Activated CD8-positive, alpha-beta T cell treated with anti-CD3 and anti-CD28 coated beads, Interleukin-2, amount 10 ng/mL, durations not matched to agents 7 days and 5 days (primary cell): Measurements from ENCODE around the gene TNFAIP2. TPM values are rescaled to one million over a fixed set of nuclear protein-coding genes. Genes with fewer than 3 reads are reported as not detected.
"Not testable (repeated sequence)": the region's sequence is repeated elsewhere in the genome, so short reads cannot be mapped to it uniquely, and the experiment has no call there.

ENCODE experiments used
- ATAC-seq: fragments of 150-1000 bp; cut with Tn5 transposase; one replicate; pipeline ENCODE4 v1.10.0; 2021; ENCODE audit warnings: moderate library complexity
- CTCF ChIA-PET: fragments of 350-600 bp; sonication (Branson Sonifier 250); formaldehyde crosslinking; loops from one replicate; lab custom pipeline; 2021; ENCODE audit warnings: antibody characterized with exemption; lab: Charles Lee
- POLR2A ChIA-PET: fragments of 350-600 bp; sonication (Branson Sonifier 250); formaldehyde crosslinking; loops from one replicate; lab custom pipeline; 2021; ENCODE audit warnings: antibody characterized with exemption; lab: Charles Lee
- DNase-seq: peaks from one replicate; pipeline ENCODE4 v3.0.0-alpha.2; 2020
- H3K27ac Mint-ChIP-seq: one replicate; pipeline ENCODE4 v1.8.0; 2021; ENCODE audit warnings: mild to moderate bottlenecking, mixed read lengths
- H3K27me3 Mint-ChIP-seq: one replicate; pipeline ENCODE4 v1.8.0; 2021; ENCODE audit warnings: low read depth, mixed read lengths
- H3K36me3 Mint-ChIP-seq: one replicate; pipeline ENCODE4 v1.8.0; 2021; ENCODE audit warnings: low read depth, mixed read lengths
- H3K4me1 Mint-ChIP-seq: one replicate; pipeline ENCODE4 v1.8.0; 2021; ENCODE audit warnings: low read depth, mixed read lengths
- H3K4me3 Mint-ChIP-seq: one replicate; pipeline ENCODE4 v1.8.0; 2021; ENCODE audit warnings: mild to moderate bottlenecking, mixed read lengths
- H3K9me3 Mint-ChIP-seq: one replicate; pipeline ENCODE4 v1.8.0; 2022; ENCODE audit warnings: mixed read lengths; ENCODE audit not compliant: insufficient read depth
- total RNA-seq, 2 experiments: library from RNA; stranded (reverse); gene quantifications; one replicate each; pipeline ENCODE4 v1.2.3, GENCODE V29; 2021

TNFAIP2 gene
- total RNA-seq, 2 experiments from 2014 or later: 0.23 to 0.71 TPM

GRCh38 chr14:103113303-103113702, 10.0 kb upstream of the TNFAIP2 start:
- ChIA-PET CTCF (interaction anchor here (1.6 kb wide), 1 partner anchor 8 kb away, joined by 7 read pairs; no protein-coding TSS in a partner anchor), POLR2A (no interaction called here)
- ATAC-seq (no peak), DNase-seq (no peak)
- no peak overlapping the region for H3K4me3 Mint-ChIP-seq
- H3K9me3 Mint-ChIP-seq: no peaks in the 10 kb centered on the region
- peaks cover 11% of the 10 kb centered on the region for H3K4me1 Mint-ChIP-seq
- no peak overlapping the region for H3K27ac Mint-ChIP-seq
- no peaks in the 10 kb centered on the region for H3K36me3 Mint-ChIP-seq
- H3K27me3 Mint-ChIP-seq: no peaks in the 10 kb centered on the region

GRCh38 chr14:103113774-103114173, 9.5 kb upstream of the TNFAIP2 start:
- ATAC-seq (no peak), DNase-seq (no peak)
- Mint-ChIP-seq H3K36me3 (no peaks in the 10 kb centered on the region), H3K27ac (no peak overlapping the region), H3K4me3 (no peak overlapping the region), H3K4me1 (peaks cover 11% of the 10 kb centered on the region), H3K9me3 (no peaks in the 10 kb centered on the region), H3K27me3 (no peaks in the 10 kb centered on the region)
- ChIA-PET POLR2A (no interaction called here), CTCF (interaction anchor here (1.6 kb wide), 1 partner anchor 9 kb away, joined by 7 read pairs; no protein-coding TSS in a partner anchor)

GRCh38 chr14:103115086-103115679, 8.1 kb upstream of the TNFAIP2 start:
- not testable (repeated sequence) for DNase-seq
- H3K4me1 Mint-ChIP-seq: peaks cover 11% of the 10 kb centered on the region
- H3K4me3 Mint-ChIP-seq: peak overlapping the region; percentile 51

GRCh38 chr14:103115845-103116572, 7.3 kb upstream of the TNFAIP2 start:
- H3K9me3 Mint-ChIP-seq: no peaks in the 10 kb centered on the region
- no peak for ATAC-seq
- CTCF ChIA-PET: interaction anchor here (2.9 kb wide), 1 partner anchor 11 kb away, joined by 16 read pairs; no protein-coding TSS in a partner anchor
- no peaks in the 10 kb centered on the region for H3K36me3 Mint-ChIP-seq
- no peak overlapping the region for H3K27ac Mint-ChIP-seq
- POLR2A ChIA-PET: no interaction called here
- H3K4me3 Mint-ChIP-seq: no peak overlapping the region
- peaks cover 3% of the 10 kb centered on the region for H3K27me3 Mint-ChIP-seq
- DNase-seq: no peak
- peaks cover 11% of the 10 kb centered on the region for H3K4me1 Mint-ChIP-seq

More at GRCh38 chr14:103115086-103115679, 8.1 kb upstream of the TNFAIP2 start:
- H3K27me3 Mint-ChIP-seq, H3K36me3 Mint-ChIP-seq, H3K9me3 Mint-ChIP-seq, H3K27ac Mint-ChIP-seq, ATAC-seq, POLR2A ChIA-PET: not testable (repeated sequence)
- CTCF ChIA-PET: interaction anchor here (2.9 kb wide), 1 partner anchor 10 kb away, joined by 16 read pairs; no protein-coding TSS in a partner anchor

- Mint-ChIP-seq H3K4me1 (peaks cover 11% of the 10 kb centered on the region), H3K27ac (no peak overlapping the region), H3K9me3 (no peaks in the 10 kb centered on the region), H3K4me3 (no peak overlapping the region), H3K27me3 (peaks cover 7% of the 10 kb centered on the region), H3K36me3 (no peaks in the 10 kb centered on the region)
- ChIA-PET CTCF (interaction anchor here (2.9 kb wide), 1 partner anchor 12 kb away, joined by 16 read pairs; no protein-coding TSS in a partner anchor), POLR2A (no interaction called here)
- DNase-seq (no peak), ATAC-seq (no peak)
Observed at GRCh38 chr14:103116636-103117035, 6.6 kb upstream of the TNFAIP2 start.

- DNase-seq, H3K9me3 Mint-ChIP-seq, H3K36me3 Mint-ChIP-seq, POLR2A ChIA-PET, H3K4me3 Mint-ChIP-seq, H3K27ac Mint-ChIP-seq, ATAC-seq: not testable (repeated sequence)
- Mint-ChIP-seq H3K4me1 (peaks cover 11% of the 10 kb centered on the region), H3K27me3 (peaks cover 13% of the 10 kb centered on the region)
- CTCF ChIA-PET: interaction anchor here (0.7 kb wide), 1 partner anchor 13 kb away, joined by 3 read pairs; no protein-coding TSS in a partner anchor
Observed at GRCh38 chr14:103117499-103117898, 5.8 kb upstream of the TNFAIP2 start.

DNA sequence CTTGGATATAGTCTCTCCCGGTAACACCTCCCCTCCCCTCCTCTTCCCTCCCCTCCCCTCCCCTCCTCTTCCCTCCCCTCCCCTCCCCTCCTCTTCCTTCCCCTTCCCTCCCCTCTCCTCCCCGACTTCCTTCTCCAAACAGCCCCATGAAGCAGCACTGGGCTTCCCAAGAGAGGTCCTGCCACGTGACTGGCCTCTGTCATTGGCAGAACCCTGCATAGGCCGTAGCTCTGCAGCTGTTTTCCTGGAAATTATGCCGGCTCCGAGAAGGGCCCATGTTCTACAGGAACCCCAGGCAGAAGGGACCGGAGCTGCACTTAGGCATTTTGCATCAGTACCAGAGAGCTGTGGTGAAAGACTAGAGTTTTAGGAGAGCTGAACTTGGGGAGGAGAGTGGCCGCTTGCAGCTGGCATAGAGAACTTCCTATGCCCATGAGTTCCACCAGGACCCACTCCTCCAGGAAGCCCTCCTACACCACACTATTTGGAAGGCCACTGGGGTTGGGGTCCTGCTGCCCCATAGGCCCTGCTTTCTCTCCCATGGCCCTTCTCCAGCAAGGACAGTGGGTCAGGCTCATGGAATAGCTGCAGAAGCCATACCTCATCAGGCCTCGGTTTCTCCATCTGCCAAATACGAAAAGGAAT, 5.1 kb upstream of the TNFAIP2 start:
- Mint-ChIP-seq H3K36me3 (no peaks in the 10 kb centered on the region), H3K27ac (no peak overlapping the region), H3K4me1 (peaks cover 11% of the 10 kb centered on the region), H3K27me3 (peaks cover 13% of the 10 kb centered on the region), H3K4me3 (no peak overlapping the region), H3K9me3 (no peaks in the 10 kb centered on the region)
- ChIA-PET POLR2A (no interaction called here), CTCF (interaction anchor here (0.7 kb wide), 1 partner anchor 13 kb away, joined by 3 read pairs; no protein-coding TSS in a partner anchor)
- ATAC-seq (no peak), DNase-seq (no peak)

- no peak for ATAC-seq
- H3K4me1 Mint-ChIP-seq: peaks cover 11% of the 10 kb centered on the region
- no peak overlapping the region for H3K4me3 Mint-ChIP-seq
- ChIA-PET POLR2A (no interaction called here), CTCF (interaction anchor here (3.1 kb wide), 1 partner anchor 14 kb away, joined by 11 read pairs; no protein-coding TSS in a partner anchor)
- H3K9me3 Mint-ChIP-seq: no peaks in the 10 kb centered on the region
- DNase-seq: no peak
- H3K36me3 Mint-ChIP-seq: no peaks in the 10 kb centered on the region
- peaks cover 13% of the 10 kb centered on the region for H3K27me3 Mint-ChIP-seq
- H3K27ac Mint-ChIP-seq: no peak overlapping the region
Observed at GRCh38 chr14:103118663-103119404, 4.4 kb upstream of the TNFAIP2 start.

DNA sequence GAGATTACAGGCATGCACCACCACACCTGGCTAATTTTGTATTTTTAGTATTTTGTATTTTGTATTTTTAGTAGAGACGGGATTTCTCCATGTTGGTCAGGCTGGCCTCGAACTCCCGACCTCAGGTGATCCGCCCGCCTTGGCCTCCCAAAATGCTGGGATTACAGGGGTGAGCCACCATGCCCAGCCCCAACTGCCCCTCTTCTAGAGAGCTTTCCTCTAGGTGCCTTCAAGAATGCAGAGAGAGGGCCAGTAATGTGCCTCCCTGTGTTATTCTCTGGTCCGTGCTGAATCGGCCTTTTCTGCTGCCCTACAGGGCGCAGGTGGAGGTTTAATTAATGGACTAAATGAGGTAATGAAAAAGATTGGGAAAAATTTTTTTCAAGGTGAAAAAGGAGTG, 3.7 kb upstream of the TNFAIP2 start:
- H3K36me3 Mint-ChIP-seq, ATAC-seq, POLR2A ChIA-PET, H3K27ac Mint-ChIP-seq, H3K4me3 Mint-ChIP-seq, H3K9me3 Mint-ChIP-seq, DNase-seq: not testable (repeated sequence)
- CTCF ChIA-PET: interaction anchor here (3.1 kb wide), 1 partner anchor 14 kb away, joined by 11 read pairs; no protein-coding TSS in a partner anchor
- peaks cover 19% of the 10 kb centered on the region for H3K27me3 Mint-ChIP-seq
- peaks cover 11% of the 10 kb centered on the region for H3K4me1 Mint-ChIP-seq

DNA sequence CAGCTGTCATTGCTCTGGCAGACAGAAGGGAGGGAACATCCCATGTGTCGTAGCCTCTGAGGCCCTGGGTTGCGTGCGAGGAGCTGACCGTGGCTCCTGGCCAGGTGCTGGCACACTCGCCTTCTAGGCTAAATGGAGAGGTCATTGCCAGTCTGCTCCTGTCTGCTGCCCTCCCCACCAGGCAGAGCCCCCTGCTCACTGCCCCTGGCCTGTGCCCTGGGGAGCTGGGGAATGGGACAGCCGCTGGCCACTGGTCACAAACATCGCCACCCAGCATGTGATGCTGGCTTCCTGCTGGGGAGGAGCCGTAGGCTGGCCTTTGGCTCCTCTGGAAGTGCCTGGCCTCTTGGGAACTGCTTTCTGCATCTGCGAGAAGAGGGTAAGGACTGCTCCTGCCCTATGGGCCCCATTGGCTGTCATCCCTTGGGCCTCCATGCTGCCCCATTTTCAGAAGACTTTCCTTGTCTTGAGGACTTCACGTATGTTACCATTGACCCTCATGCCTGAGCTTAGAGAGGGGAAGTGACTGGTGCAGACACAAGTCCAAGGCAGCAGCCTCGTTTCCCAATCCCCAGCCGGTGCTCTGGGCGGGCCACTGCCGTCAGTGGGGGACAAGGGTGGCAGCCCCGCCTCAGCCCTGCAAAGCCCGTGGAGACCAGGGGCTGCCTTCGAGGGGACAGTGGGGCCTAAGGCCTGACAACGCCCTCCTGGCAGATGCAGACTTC, 2.0 kb upstream of the TNFAIP2 start:
- Mint-ChIP-seq H3K4me1 (peaks cover 2% of the 10 kb centered on the region), H3K27ac (no peak overlapping the region), H3K27me3 (peaks cover 19% of the 10 kb centered on the region), H3K9me3 (no peaks in the 10 kb centered on the region), H3K4me3 (no peak overlapping the region), H3K36me3 (no peaks in the 10 kb centered on the region)
- ChIA-PET CTCF (interaction anchor here (3.1 kb wide), 1 partner anchor 16 kb away, joined by 11 read pairs; no protein-coding TSS in a partner anchor), POLR2A (no interaction called here)
- no peak for ATAC-seq
- DNase-seq: no peak
